Gastroesophageal sphincter (tissue), 4 donors: ENCODE measurements around the gene KMT2C. TPM values are rescaled to one million over a fixed set of nuclear protein-coding genes. Genes with fewer than 3 reads are reported as not detected.
"Not testable (repeated sequence)": the region's sequence is repeated elsewhere in the genome, so short reads cannot be mapped to it uniquely, and the experiment has no call there.

ENCODE experiments used
- ATAC-seq: fragments of 150-250 bp; one replicate; pipeline ENCODE4 v1.9.1; 2016; ENCODE audit warnings: mild to moderate bottlenecking, moderate library complexity
- H3K27ac ChIP-seq, 4 donors: fragments of 200-600 bp; sonication (generic) in 3 of 4; 1 replicate in 3 of 4; 2 replicates in 1 of 4; pipeline ENCODE4 v1.5.1; 2016 to 2019
- H3K27me3 ChIP-seq: fragments of 200-600 bp; sonication (generic); one replicate; pipeline ENCODE4 v1.5.1; 2019
- H3K36me3 ChIP-seq, 2 donors: fragments of 200-600 bp; sonication (generic); one replicate each; pipeline ENCODE4 v1.5.1; 2019; ENCODE audit warnings: control low read depth in 1 of 2
- H3K4me1 ChIP-seq, 3 donors: fragments of 200-600 bp; sonication (generic); 1 replicate in 2 of 3; 2 replicates in 1 of 3; pipeline ENCODE4 v1.5.1; 2016 to 2019; ENCODE audit warnings: control low read depth in 2 of 3
- H3K4me3 ChIP-seq, 2 donors: fragments of 200-600 bp; sonication (generic); one replicate each; pipeline ENCODE4 v1.5.1; 2019; ENCODE audit warnings: mild to moderate bottlenecking in 1 of 2, moderate library complexity in 1 of 2
- H3K9me3 ChIP-seq, 3 donors: fragments of 200-600 bp; sonication (generic); one replicate each; pipeline ENCODE4 v1.5.1; 2017 to 2019; ENCODE audit warnings: control low read depth in 2 of 3
- CTCF ChIP-seq, 4 experiments: fragments of 200-600 bp in 2 of 4; fragments of 450-650 bp in 2 of 4; sonication (generic) in 1 of 4; IDR thresholded peaks; one replicate each; pipeline ENCODE4 v1.5.1; 2017 to 2019; ENCODE audit warnings: antibody characterized with exemption in 4 of 4, mild to moderate bottlenecking in 2 of 4, moderate library complexity in 2 of 4
- EP300 ChIP-seq: sonication (generic); formaldehyde crosslinking; IDR thresholded peaks from one replicate; pipeline ENCODE4 v1.6.1; 2017; ENCODE audit warnings: antibody characterized with exemption, mild to moderate bottlenecking
- POLR2A ChIP-seq, 2 donors: fragments of 450-650 bp; IDR thresholded peaks; one replicate each; pipeline ENCODE4 v1.6.1; 2017; ENCODE audit warnings: antibody characterized with exemption in 2 of 2, mild to moderate bottlenecking in 2 of 2, moderate library complexity in 1 of 2
- POLR2AphosphoS5 ChIP-seq: sonication (generic); formaldehyde crosslinking; IDR thresholded peaks from one replicate; pipeline ENCODE4 v1.6.1; 2017; ENCODE audit warnings: antibody characterized with exemption
- WGBS, 2 donors: methylation state at CpG; one replicate each; pipeline ENCODE4 v1.1.5; 2018; ENCODE audit warnings: low coverage in 1 of 2; 5-methylcytosine and 5-hydroxymethylcytosine counted together
- total RNA-seq, 4 donors: library from RNA; depleted of rRNA; stranded (reverse); fragments of >200 nt; gene quantifications; one replicate each; pipeline ENCODE4 v1.1.0, GENCODE V29; 2016

KMT2C gene
- total RNA-seq, 4 donors from 2014 or later, result 63.0 to 84.8 (median 75.5) TPM

GRCh38 chr7:152477079-152477478, 41.3 kb upstream of the KMT2C start:
- 43 to 92% methylated on average over 1 to 2 of the region's 2 CpGs for WGBS, 2 donors
- ATAC-seq, result no peak

GRCh38 chr7:152476551-152476950, 40.7 kb upstream of the KMT2C start:
- Histone ChIP-seq H3K27ac (no peak overlapping the region), H3K4me3 (no peak overlapping the region), H3K27me3 (no peaks in the 10 kb centered on the region), H3K9me3 (no peaks in the 10 kb centered on the region), H3K36me3 (no peaks in the 10 kb centered on the region), H3K4me1 (no peaks in the 10 kb centered on the region)
- WGBS, 2 donors, result 70% methylated on average over 3 of the region's 3 CpGs; no CpG with 5 or more reads in 1 of the 2 donors
- ATAC-seq, result no peak
- TF ChIP-seq CTCF (IDR thresholded peaks at IDR 0.05), result no peak
- no peak for TF ChIP-seq EP300
- no peak for TF ChIP-seq POLR2AphosphoS5
- TF ChIP-seq POLR2A (IDR thresholded peaks at IDR 0.05), result no peak

More at GRCh38 chr7:152477079-152477478, 41.3 kb upstream of the KMT2C start:
- Histone ChIP-seq H3K4me3 (no peak overlapping the region), H3K36me3 (no peaks in the 10 kb centered on the region), H3K9me3 (no peaks in the 10 kb centered on the region), H3K27me3 (no peaks in the 10 kb centered on the region), H3K4me1 (no peaks in the 10 kb centered on the region), H3K27ac (no peak overlapping the region)
- TF ChIP-seq POLR2AphosphoS5 (no peak), EP300 (no peak), POLR2A (IDR thresholded peaks at IDR 0.05) (no peak), CTCF (IDR thresholded peaks at IDR 0.05) (no peak)

GRCh38 chr7:152471023-152471620, 35.3 kb upstream of the KMT2C start:
- WGBS, 2 donors, result 92 to 100% methylated on average over 2 of the region's 8 CpGs

GRCh38 chr7:152470251-152471022, 34.6 kb upstream of the KMT2C start:
- not testable (repeated sequence) for H3K36me3 ChIP-seq, ATAC-seq, H3K27me3 ChIP-seq, H3K9me3 ChIP-seq, H3K4me3 ChIP-seq, H3K4me1 ChIP-seq, H3K27ac ChIP-seq
- 43 to 68% methylated on average over 2 to 7 of the region's 7 CpGs for WGBS, 2 donors

More at GRCh38 chr7:152471023-152471620, 35.3 kb upstream of the KMT2C start:
- not testable (repeated sequence) for H3K27me3 ChIP-seq, H3K9me3 ChIP-seq, H3K36me3 ChIP-seq, H3K27ac ChIP-seq, H3K4me1 ChIP-seq, H3K4me3 ChIP-seq, ATAC-seq

- not testable (repeated sequence) for H3K27me3 ChIP-seq, H3K9me3 ChIP-seq, H3K36me3 ChIP-seq, ATAC-seq, H3K27ac ChIP-seq, H3K4me3 ChIP-seq
- 33 to 98% methylated on average over 1 to 6 of the region's 7 CpGs for WGBS, 2 donors
- peaks cover 0 to 10% (median 0%) of the 10 kb centered on the region in 3 donors for H3K4me1 ChIP-seq
These were observed 33.8 kb upstream of the KMT2C start for GRCh38 chr7:152469576-152469975.

GRCh38 chr7:152467225-152467624, 31.4 kb upstream of the KMT2C start:
- Histone ChIP-seq H3K27me3 (no peaks in the 10 kb centered on the region), H3K27ac (no peak overlapping the region), H3K4me1 (peaks cover 0 to 18% (median 4%) of the 10 kb centered on the region in 3 donors), H3K36me3 (no peaks in the 10 kb centered on the region), H3K4me3 (no peak overlapping the region), H3K9me3 (no peaks in the 10 kb centered on the region)
- no peak for TF ChIP-seq POLR2AphosphoS5
- TF ChIP-seq CTCF (IDR thresholded peaks at IDR 0.05), result no peak
- no peak for TF ChIP-seq EP300
- no peak for TF ChIP-seq POLR2A (IDR thresholded peaks at IDR 0.05)
- ATAC-seq, result no peak
- 97 to 99% methylated on average over 7 to 9 of the region's 9 CpGs for WGBS, 2 donors
